ENCODE data around the gene PPM1D.

- TF ChIP-seq EZH2phosphoT487 (IDR thresholded peaks at IDR 0.05; ENCODE audit: insufficient read depth, low read depth) (no peak), EZH2 (IDR thresholded peaks at IDR 0.05; ENCODE audit: insufficient read depth, poor library complexity, severe bottlenecking) (no peak)
Measured at GRCh38 chr17:60579090-60579489, 20.9 kb upstream of the PPM1D start.
